CD14-positive monocyte (primary cell): ENCODE results near the gene FXYD1. TPM values are rescaled to one million over a fixed set of nuclear protein-coding genes. Genes with fewer than 3 reads are reported as not detected.
A peak's percentile ranks its signal among the peaks of the same experiment; 100 is the strongest.

Experiments
- DNase-seq, 3 donors: peaks; one replicate each; pipeline ENCODE4 v3.0.0-alpha.2; 2011 to 2022
- H2AFZ ChIP-seq: 2 replicates; pipeline ENCODE4 v1.6.0; 2012; ENCODE audit warnings: mild to moderate bottlenecking, low read depth, low read length, inconsistent platforms; ENCODE audit not compliant: insufficient read depth, poor library complexity, severe bottlenecking
- H3K27ac ChIP-seq, 2 donors: 1 replicate in 1 of 2; 2 replicates in 1 of 2; pipeline ENCODE4 v1.5.1; 2012 to 2013; ENCODE audit warnings: low read length in 2 of 2, control low read depth in 1 of 2, inconsistent platforms in 1 of 2, low read depth in 1 of 2, mild to moderate bottlenecking in 1 of 2
- H3K27me3 ChIP-seq, 2 donors: one replicate each; pipeline versions ENCODE4 v1.6.0 to v1.6.1; 2011 to 2013; ENCODE audit warnings: low read length in 2 of 2; ENCODE audit not compliant: control insufficient read depth in 2 of 2, insufficient read depth in 2 of 2
- H3K36me3 ChIP-seq, 2 donors: replicated peaks in 1 of 2; 1 replicate in 1 of 2; 2 replicates in 1 of 2; pipeline versions ENCODE4 v1.5.1 to v1.6.1; 2012 to 2013; ENCODE audit warnings: low read length in 2 of 2, control low read depth in 1 of 2, inconsistent platforms in 1 of 2, mild to moderate bottlenecking in 1 of 2; ENCODE audit not compliant: insufficient read depth in 2 of 2, control insufficient read depth in 1 of 2
- H3K4me1 ChIP-seq, 2 donors: 1 replicate in 1 of 2; 2 replicates in 1 of 2; pipeline versions ENCODE4 v1.5.1 to v1.6.1; 2012 to 2013; ENCODE audit warnings: low read length in 2 of 2, control low read depth in 1 of 2, inconsistent platforms in 1 of 2, mild to moderate bottlenecking in 1 of 2, moderate library complexity in 1 of 2; ENCODE audit not compliant: insufficient read depth in 2 of 2, control insufficient read depth in 1 of 2
- H3K4me2 ChIP-seq: replicated peaks from 2 replicates; pipeline ENCODE3; 2012; ENCODE audit warnings: low read length, moderate library complexity, mild to moderate bottlenecking; ENCODE audit not compliant: poor library complexity, severe bottlenecking; ENCODE audit errors: extremely low read depth
- H3K4me3 ChIP-seq, 3 experiments: fragments of 200-600 bp in 1 of 3; sonication (generic) in 1 of 3; replicated peaks in 1 of 3; 1 replicate in 2 of 3; 2 replicates in 1 of 3; pipeline ENCODE4 v1.5.1; 2011 to 2013; ENCODE audit warnings: low read length in 3 of 3, mild to moderate bottlenecking in 3 of 3, control low read depth in 2 of 3, low read depth in 2 of 3, inconsistent platforms in 1 of 3, moderate library complexity in 1 of 3
- H3K79me2 ChIP-seq: 2 replicates; pipeline ENCODE4 v1.6.0; 2012; ENCODE audit warnings: mild to moderate bottlenecking, control low read depth, inconsistent platforms, low read length, moderate library complexity; ENCODE audit not compliant: insufficient read depth
- H3K9ac ChIP-seq: 2 replicates; pipeline ENCODE4 v1.6.0; 2017; ENCODE audit warnings: low read length, mild to moderate bottlenecking; ENCODE audit not compliant: insufficient read depth, poor library complexity, severe bottlenecking
- H3K9me3 ChIP-seq, 2 donors: replicated peaks in 1 of 2; 1 replicate in 1 of 2; 2 replicates in 1 of 2; pipeline versions ENCODE4 v1.5.1 to v1.6.1; 2012 to 2013; ENCODE audit warnings: low read length in 2 of 2, control low read depth in 1 of 2; ENCODE audit not compliant: control insufficient read depth in 1 of 2, insufficient read depth in 1 of 2
- H4K20me1 ChIP-seq: 2 replicates; pipeline ENCODE4 v1.6.0; 2012; ENCODE audit warnings: mild to moderate bottlenecking, low read length, control low read depth, moderate library complexity; ENCODE audit not compliant: insufficient read depth
- H3K27ac Mint-ChIP-seq, 7 donors: one replicate each; pipeline ENCODE4 v1.8.0; 2020; ENCODE audit warnings: mild to moderate bottlenecking in 7 of 7, mixed read lengths in 7 of 7, moderate library complexity in 6 of 7, inconsistent platforms in 2 of 7
- H3K27me3 Mint-ChIP-seq, 3 donors: one replicate each; pipeline ENCODE4 v1.8.0; 2021 to 2022; ENCODE audit warnings: low read depth in 3 of 3, mild to moderate bottlenecking in 3 of 3, mixed read lengths in 3 of 3, moderate library complexity in 3 of 3, inconsistent platforms in 1 of 3
- H3K36me3 Mint-ChIP-seq, 2 donors: one replicate each; pipeline ENCODE4 v1.8.0; 2020; ENCODE audit warnings: mixed read lengths in 2 of 2, inconsistent platforms in 1 of 2, mild to moderate bottlenecking in 1 of 2
- H3K4me1 Mint-ChIP-seq: one replicate; pipeline ENCODE4 v1.8.0; 2020; ENCODE audit warnings: mild to moderate bottlenecking, mixed read lengths
- H3K4me3 Mint-ChIP-seq, 2 donors: one replicate each; pipeline ENCODE4 v1.8.0; 2020; ENCODE audit warnings: mild to moderate bottlenecking in 2 of 2, mixed read lengths in 2 of 2, moderate library complexity in 1 of 2
- H3K9me3 Mint-ChIP-seq, 7 donors: one replicate each; pipeline ENCODE4 v1.8.0; 2020 to 2022; ENCODE audit warnings: mixed read lengths in 7 of 7, mild to moderate bottlenecking in 6 of 7, moderate library complexity in 6 of 7, inconsistent platforms in 2 of 7
- WGBS: methylation state at CpG from one replicate; pipeline ENCODE4 v1.1.5; 2013; ENCODE audit warnings: missing lambda C conversion rate; ENCODE audit not compliant: insufficient coverage; 5-methylcytosine and 5-hydroxymethylcytosine counted together
- intact Hi-C, 2 donors: fragments of 100-400 bp; cut with micrococcal nuclease; formaldehyde crosslinking; loops; one replicate each; pipeline versions ENCODE4 v1.15.0 to v1.15.1; 2023
- polyA plus RNA-seq, 3 donors: library from polyadenylated mRNA; depleted of rRNA in 1 of 3; unstranded in 2 of 3; stranded (reverse) in 1 of 3; fragments of 300-500 nt in 2 of 3; fragments of >200 nt in 1 of 3; fragmentation: Illumina TruSeq in 2 of 3; gene quantifications; 1 replicate in 2 of 3; 2 replicates in 1 of 3; pipeline ENCODE4 v1.2.3, GENCODE V29; 2012 to 2021
- TF ChIP-seq, protein P1 (sequence below): fragments of 200-600 bp; IDR thresholded peaks from one replicate; pipeline ENCODE4 v1.8.0; 2022; ENCODE audit warnings: antibody characterized with exemption, mild to moderate bottlenecking

The FXYD1 gene
- polyA plus RNA-seq, 3 donors: 0.25 to 0.74 TPM; not detected in 1

GRCh38 chr19:35090160-35090505 lies 48.5 kb upstream of the FXYD1 start:
- Mint-ChIP-seq H3K4me1 (peaks cover 8% of the 10 kb centered on the region), H3K4me3 (peak overlapping the region in 1 of 2 donors; percentile 51), H3K9me3 (no peaks in the 10 kb centered on the region), H3K36me3 (no peaks in the 10 kb centered on the region), H3K27me3 (peaks cover 9 to 10% (median 10%) of the 10 kb centered on the region in 3 donors), H3K27ac (no peak overlapping the region)
- Histone ChIP-seq H2AFZ (peak overlapping the region; percentile 53), H3K9me3 (no peaks in the 10 kb centered on the region), H3K4me1 (no peaks in the 10 kb centered on the region), H3K27me3 (peaks cover 0 to 6% of the 10 kb centered on the region in 2 donors), H3K9ac (no peak overlapping the region), H3K4me3 (no peak overlapping the region), H4K20me1 (no peaks in the 10 kb centered on the region), H3K27ac (no peak overlapping the region), H3K4me2 (no peak overlapping the region), H3K36me3 (no peaks in the 10 kb centered on the region), H3K79me2 (no peaks in the 10 kb centered on the region)
- intact Hi-C loops: no loop called here
- TF ChIP-seq, protein P1, sequence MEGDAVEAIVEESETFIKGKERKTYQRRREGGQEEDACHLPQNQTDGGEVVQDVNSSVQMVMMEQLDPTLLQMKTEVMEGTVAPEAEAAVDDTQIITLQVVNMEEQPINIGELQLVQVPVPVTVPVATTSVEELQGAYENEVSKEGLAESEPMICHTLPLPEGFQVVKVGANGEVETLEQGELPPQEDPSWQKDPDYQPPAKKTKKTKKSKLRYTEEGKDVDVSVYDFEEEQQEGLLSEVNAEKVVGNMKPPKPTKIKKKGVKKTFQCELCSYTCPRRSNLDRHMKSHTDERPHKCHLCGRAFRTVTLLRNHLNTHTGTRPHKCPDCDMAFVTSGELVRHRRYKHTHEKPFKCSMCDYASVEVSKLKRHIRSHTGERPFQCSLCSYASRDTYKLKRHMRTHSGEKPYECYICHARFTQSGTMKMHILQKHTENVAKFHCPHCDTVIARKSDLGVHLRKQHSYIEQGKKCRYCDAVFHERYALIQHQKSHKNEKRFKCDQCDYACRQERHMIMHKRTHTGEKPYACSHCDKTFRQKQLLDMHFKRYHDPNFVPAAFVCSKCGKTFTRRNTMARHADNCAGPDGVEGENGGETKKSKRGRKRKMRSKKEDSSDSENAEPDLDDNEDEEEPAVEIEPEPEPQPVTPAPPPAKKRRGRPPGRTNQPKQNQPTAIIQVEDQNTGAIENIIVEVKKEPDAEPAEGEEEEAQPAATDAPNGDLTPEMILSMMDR: no peak
- WGBS: 65% methylated on average over 2 of the region's 9 CpGs
- no peak for DNase-seq

- no peaks in the 10 kb centered on the region for H3K36me3 Mint-ChIP-seq
- TF ChIP-seq, protein P1: peak; percentile 78
- intact Hi-C loops: no loop called here
- Histone ChIP-seq H3K79me2 (no peaks in the 10 kb centered on the region), H3K9ac (no peak overlapping the region), H3K4me2 (no peak overlapping the region), H3K4me3 (no peak overlapping the region), H2AFZ (peak overlapping the region; percentile 53), H3K4me1 (no peaks in the 10 kb centered on the region), H3K36me3 (no peaks in the 10 kb centered on the region), H3K27me3 (peaks cover 0 to 6% of the 10 kb centered on the region in 2 donors), H3K9me3 (no peaks in the 10 kb centered on the region), H3K27ac (no peak overlapping the region), H4K20me1 (no peaks in the 10 kb centered on the region)
- H3K4me3 Mint-ChIP-seq: peak overlapping the region in 1 of 2 donors; percentile 64
- WGBS: 12% methylated on average over 30 of the region's 36 CpGs
- peak; percentile 23 to 46 (median 44) for DNase-seq
- H3K27ac Mint-ChIP-seq: no peak overlapping the region
- no peaks in the 10 kb centered on the region for H3K9me3 Mint-ChIP-seq
- H3K27me3 Mint-ChIP-seq: peaks cover 9 to 13% (median 10%) of the 10 kb centered on the region in 3 donors
- H3K4me1 Mint-ChIP-seq: peaks cover 8% of the 10 kb centered on the region
Observed at GRCh38 chr19:35090506-35091214, 48.0 kb upstream of the FXYD1 start.
